Hematopoietic multipotent progenitor cell treated with erythropoietin and hydrocortisone succinate and interleukin-3 and kit ligand, for 6 days (in vitro differentiated cells): ENCODE data around the gene RBL1.
"Not testable (repeated sequence)": the region's sequence is repeated elsewhere in the genome, so short reads cannot be mapped to it uniquely, and the experiment has no call there.

Experiments
- DNase-seq: peaks from one replicate; pipeline ENCODE4 v3.0.0-alpha.2; 2015

RBL1 gene, protein sequence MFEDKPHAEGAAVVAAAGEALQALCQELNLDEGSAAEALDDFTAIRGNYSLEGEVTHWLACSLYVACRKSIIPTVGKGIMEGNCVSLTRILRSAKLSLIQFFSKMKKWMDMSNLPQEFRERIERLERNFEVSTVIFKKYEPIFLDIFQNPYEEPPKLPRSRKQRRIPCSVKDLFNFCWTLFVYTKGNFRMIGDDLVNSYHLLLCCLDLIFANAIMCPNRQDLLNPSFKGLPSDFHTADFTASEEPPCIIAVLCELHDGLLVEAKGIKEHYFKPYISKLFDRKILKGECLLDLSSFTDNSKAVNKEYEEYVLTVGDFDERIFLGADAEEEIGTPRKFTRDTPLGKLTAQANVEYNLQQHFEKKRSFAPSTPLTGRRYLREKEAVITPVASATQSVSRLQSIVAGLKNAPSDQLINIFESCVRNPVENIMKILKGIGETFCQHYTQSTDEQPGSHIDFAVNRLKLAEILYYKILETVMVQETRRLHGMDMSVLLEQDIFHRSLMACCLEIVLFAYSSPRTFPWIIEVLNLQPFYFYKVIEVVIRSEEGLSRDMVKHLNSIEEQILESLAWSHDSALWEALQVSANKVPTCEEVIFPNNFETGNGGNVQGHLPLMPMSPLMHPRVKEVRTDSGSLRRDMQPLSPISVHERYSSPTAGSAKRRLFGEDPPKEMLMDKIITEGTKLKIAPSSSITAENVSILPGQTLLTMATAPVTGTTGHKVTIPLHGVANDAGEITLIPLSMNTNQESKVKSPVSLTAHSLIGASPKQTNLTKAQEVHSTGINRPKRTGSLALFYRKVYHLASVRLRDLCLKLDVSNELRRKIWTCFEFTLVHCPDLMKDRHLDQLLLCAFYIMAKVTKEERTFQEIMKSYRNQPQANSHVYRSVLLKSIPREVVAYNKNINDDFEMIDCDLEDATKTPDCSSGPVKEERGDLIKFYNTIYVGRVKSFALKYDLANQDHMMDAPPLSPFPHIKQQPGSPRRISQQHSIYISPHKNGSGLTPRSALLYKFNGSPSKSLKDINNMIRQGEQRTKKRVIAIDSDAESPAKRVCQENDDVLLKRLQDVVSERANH

DNA sequence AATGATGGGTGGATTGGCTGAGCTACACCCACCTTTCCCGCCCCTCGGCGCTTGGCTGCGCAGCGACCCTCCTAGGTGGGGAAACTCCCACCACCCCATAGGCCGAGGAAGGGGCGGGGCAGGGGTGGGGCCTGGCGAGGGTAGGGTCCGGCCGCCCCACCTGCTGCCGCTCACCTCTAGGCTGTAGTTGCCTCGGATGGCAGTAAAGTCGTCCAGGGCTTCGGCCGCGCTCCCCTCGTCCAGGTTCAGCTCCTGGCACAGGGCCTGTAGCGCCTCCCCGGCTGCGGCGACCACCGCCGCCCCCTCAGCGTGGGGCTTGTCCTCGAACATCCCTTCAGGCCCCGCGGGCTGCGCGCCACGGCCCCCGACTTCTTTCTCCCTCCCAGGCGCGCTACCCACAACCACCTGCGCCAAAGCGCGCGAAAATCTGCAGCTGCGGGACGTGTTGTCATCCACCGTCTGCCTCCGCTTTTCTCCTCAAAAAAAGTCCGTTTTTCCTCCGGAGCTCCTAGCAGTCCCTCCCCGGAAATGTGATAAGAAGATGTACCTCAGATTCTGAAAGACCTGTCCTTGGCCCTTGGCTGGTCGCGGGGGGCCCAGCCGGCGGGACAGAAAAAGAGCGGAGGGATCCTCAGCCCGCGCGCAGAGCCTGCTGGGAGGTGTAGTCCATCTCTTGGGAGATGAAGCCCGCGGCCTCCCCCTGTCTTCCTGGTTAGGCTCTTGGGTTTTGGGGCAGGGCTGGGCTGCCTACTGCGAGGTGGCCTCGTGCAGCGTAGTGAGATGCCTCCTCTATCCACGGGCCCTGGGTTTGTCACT lies at the start of gene RBL1:
Gene RBL1, minus strand, starts transcription at position 399 of the 816 bp plus-strand sequence. Its CDS starts 69 bp downstream, at position 330.
- DNase-seq, result peak; percentile 94

DNA sequence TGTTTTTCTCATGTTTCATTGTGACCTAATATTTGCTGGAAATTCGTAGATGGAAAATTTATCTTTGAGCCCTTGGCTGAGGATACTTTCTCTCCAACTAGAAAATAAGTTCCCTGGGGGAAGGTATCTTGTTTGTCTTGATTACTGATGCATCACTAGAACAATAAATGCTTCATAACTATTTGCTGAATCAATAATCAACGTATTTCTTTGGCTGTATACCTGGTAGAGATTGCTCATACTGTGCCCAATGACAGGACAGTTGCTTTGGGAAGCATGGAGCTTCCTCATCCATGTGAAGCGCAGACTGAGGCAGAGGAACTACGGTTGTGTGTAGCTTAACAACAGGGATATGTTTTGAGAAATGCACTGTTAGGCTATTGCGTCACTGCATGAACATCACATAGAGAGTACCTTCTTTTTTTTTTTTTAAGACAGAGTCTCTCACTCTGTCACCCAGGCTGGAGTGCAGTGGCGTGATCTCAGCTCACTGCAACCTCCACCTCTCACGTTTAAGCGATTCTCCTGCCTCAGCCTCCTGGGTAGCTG lies 49.1 kb upstream of the RBL1 start:
- DNase-seq, result peak; percentile 21

DNA sequence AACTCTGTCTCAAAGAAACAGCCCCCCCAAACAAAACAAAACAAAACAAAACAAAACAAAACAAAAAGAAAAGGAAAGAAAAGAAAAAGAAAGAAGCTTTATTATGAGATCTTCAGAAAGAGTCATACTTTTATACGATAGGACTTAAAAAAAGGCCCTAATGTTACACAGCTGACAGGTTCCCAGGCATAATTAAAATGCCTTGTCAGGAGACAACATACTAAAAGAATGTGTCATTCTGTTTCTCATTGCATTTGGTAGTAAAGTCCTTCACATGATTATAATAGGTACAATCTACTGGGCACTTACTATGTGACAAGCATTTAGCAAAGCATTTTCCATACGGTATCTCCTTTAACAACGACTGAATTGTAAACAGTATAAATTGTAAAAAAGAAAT lies 46.9 kb upstream of the RBL1 start:
- DNase-seq, result no peak

DNA sequence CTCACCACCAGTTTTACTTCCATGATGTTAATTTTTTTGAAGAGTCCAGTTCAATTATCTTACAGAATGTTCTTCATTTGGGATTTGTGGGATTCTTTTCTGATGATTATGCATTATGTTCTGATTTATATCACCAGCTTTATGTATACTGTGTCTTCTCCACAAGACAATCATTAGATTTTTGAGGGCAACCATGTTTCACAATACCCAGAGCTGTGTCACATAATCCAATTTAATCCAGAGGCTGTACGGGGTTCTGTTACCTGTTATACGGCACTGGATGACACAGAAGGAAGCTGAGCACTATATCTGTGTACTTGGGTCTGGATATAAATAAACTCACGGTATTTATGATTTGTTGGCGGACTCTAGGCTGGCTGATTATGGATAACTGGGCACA lies 41.8 kb upstream of the RBL1 start:
- DNase-seq, result no peak

DNA sequence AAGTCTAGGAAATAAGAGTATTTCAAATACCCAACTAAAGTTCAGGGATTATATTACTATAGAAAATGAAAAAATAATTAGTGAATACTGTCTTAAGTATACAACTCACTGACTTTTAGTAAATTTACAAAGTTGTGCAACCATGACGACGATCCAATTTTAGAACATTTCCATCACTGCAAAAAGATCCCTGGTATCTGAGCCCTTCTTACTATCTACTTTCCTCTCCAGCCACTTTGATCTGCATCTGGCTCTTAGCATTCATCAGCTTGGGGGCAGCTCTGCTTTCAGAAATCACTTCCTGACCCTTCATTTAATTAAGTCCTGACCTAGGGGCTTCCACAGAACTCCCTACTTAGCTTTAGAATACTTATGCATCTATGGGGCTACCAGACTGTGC lies 38.2 kb upstream of the RBL1 start:
- DNase-seq, result no peak

DNA sequence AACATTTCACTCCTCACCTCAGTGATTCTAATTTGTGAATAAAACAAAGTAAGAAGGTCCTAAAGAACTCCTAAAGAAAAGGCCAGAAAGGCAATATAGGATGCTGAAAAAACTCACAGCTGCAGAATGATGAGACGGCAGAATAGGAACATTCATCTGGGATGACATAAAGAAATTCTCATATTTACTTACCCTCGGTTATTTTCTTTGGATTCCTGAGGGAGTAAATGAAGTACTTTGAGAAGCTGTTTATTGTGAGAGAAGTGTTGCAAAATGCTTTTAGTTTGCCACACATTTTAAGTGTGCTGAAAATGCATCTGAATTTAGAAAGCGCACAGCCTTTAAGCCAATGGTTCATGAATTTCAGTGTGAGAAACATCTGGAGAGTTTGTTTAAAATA lies 35.7 kb upstream of the RBL1 start:
- DNase-seq, result no peak

DNA sequence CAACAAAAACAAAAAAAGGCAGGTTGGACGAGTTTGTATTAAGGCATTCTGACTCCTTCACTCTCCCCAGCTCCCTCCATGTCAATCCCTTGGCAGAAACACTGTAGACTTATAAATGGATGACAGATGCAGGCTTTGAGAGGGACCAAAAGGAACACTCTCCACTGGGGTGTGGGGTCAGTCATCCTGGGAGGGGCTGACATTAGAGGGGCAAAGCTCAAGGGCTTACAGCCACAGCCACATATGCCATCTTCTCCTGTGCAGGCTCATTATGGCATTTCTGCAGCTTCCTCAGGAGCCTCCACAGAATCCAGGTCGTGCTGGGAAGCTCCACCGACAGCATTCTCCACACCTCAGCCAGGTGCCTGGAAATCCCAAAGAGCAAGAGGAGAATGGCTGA lies 33.0 kb upstream of the RBL1 start:
- DNase-seq, result no peak

DNA sequence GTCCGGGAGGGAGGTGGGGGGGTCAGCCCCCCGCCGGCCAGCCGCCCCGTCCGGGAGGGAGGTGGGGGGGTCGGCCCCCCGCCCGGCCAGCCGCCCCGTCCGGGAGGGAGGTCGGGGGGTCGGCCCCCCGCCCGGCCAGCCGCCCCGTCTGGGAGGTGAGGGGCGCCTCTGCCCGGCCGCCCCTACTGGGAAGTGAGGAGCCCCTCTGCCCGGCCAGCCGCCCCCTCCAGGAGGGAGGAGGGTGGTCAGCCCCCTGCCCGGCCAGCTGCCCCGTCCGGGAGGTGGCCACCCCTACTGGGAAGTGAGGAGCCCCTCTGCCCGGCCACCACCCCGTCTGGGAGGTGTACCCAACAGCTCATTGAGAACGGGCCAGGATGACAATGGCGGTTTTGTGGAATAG lies 30.5 kb upstream of the RBL1 start:
- not testable (repeated sequence) for DNase-seq

DNA sequence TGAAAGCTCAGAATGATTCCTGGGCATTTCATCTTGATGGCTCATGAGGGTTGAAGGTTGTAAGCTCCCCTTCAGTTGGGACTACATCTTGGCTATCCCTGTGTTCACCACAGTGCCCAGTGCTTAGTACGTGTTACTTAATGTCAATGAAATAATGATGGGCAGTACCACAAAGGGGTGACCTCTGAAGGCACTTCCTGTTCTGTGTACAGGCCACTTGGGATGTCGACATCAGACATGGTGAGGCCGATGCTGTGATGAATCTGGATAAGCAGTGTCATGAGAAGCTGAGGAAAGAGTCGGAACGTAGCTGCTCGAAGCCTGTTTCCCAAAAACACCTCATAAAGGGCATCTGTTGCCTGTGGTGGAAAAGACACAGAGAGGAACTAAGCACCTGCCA lies 27.6 kb upstream of the RBL1 start:
- peak; percentile 40 for DNase-seq

DNA sequence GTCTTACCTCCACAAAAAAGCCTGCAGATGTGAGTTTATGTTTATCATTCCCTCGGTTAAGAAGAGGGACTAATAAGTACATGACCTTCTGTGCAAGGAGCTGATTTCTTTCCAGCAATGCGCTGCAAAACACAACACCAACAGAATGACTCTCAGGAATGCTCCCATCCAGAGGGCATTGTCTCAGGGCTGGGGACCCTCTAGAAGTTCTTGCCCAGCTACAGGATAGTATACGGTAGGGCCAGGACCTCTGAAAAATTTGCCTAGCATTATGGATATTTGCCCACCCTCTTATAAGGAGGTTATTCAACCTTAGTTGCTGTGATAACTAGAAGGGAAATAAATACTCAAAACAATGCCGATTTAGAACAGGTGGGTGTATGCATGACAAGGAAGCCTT lies 24.7 kb upstream of the RBL1 start:
- DNase-seq, result no peak

DNA sequence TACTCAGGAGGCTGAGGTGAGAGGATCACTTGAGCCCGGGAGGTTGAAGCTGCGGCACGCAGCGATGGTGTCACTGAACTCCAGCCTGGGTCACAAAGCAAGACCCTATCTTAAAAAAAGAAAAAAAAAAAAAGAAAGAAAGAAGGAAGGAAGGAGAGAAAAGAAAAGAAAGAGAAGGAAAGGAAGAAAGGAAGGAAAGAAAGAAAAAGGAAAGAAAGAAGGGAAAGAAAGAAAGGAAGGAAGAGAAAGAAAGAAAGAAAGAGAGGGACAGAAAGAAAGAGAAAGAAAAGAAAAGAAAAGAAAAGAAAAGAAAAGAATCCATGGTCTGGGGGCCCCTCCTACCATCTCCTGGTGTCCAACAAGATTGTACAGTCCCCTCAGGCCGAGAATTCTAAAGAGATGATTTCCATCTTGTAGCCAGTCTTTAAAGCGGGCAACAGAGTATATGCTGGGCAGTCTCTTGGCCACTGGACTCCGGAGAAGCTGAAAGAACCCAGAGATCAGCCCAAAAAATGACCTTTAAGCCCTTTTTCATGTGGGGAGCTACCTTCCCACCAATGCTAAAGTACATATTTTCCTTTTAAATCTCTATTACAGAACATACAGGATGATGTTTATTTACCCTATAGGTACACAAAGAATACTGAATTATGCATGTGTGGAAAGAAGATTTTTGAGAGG lies 23.7 kb upstream of the RBL1 start:
- no peak for DNase-seq

DNA sequence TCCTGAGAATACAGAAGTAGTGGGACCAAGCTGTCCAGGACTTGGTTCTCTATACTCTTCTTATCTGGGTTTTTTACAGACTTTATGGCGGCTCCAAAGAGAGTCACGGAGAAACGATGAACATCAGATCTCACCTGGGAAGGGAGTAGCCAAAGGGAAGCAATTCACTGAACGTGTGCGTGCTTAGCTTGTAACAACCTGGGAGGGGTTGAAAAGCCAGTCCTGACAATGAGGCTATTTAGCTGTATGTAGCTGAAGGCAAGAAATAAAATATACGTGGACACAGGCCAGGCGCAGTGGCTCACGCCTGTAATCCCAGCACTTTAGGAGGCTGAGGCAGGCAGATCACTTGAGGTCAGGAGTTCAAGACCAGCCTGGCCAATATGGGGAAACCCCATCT lies 18.2 kb upstream of the RBL1 start:
- no peak for DNase-seq

DNA sequence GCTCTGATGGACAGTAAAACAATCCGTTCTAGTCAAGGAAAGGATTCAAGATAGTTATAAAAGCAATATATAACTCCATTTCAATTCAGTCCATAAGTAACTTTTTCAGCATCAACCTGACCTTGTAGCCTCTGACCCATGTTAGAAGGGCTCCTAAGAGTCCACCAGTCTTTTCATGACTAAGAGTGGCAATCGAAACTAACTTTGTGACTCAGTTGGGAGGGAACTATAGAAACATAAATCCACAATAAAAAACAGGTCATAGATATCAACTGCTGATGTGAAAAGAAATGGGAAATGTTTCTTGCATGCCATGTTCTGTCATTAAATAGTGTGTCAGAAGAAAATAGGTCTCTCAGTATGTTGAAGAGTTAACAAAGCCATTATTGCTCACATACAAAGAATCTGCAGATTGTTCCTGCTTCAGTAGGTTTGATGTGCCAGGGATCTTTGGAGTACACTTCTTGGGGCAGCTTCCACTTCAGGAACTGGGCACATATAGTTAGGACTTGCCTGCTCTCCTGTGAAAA lies 16.2 kb upstream of the RBL1 start:
- DNase-seq, result no peak

DNA sequence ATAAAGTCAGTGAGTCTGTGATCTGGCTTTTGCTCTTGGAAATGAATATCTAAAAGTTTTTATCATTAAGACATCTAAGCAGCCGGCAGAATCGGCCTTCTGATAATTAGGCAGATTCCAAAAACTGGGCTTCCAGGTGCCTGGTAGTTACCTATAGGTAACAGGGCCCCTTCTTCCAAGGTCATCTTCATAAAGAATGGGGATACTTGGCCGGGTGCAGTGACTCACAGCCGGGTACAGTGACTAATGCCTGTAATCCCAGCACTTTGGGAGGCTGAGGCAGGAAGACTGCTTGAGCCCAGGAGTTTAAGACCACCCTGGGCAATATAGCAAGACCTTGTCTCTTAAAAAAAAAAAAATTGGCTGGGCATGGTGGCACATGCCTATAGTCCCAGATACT lies 12.9 kb upstream of the RBL1 start:
- no peak for DNase-seq

DNA sequence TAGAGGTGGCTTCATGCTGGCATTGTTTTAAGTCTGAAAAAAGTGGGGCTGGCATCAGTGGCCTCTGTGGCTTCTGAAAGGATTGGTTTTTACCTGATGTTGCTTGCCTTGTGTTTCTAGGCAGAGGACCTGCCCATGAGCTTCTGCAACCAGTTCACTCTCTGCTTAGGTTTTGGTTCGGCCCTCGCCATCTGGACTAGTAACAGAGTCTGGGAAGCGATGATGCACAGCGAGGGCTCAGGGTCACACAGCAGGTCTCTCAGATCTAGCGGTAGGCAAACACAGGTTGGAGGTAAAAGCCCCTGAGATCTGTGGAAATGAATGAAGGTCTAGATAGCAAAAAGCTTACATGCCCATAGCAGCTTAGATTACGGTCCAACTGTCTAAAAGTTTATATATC lies 6.8 kb upstream of the RBL1 start:
- no peak for DNase-seq

DNA sequence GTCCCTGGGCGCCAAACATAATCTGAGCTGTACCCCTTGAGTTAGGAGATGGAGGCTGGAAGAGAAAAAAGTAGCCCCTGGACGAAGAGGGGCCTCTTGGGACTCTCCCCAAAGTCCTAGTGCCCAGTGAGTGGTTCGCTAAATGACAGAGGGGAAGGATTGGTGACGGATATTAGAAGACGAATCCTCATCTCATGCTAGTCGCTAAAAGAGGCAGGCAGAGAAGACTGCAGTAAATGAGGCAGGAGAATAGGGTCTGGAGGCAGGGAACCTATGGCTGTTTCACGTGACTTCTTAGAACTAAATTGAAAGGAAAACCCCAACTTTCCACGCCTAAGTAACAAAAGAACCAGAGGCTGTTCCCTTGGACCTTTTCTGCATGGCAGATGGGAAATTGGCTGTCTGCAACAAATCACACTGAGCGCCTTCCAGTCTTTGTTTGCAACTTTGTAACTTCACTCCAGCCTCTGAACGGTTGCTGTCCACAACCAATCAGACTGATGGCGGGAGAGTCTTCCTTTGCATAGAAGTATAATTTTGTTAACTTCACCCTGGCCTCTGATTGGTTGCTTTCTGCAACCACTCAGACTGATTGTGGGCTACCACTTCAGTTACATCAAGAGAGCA lies 731 bp upstream of the RBL1 start:
- peak; percentile 33 for DNase-seq

DNA sequence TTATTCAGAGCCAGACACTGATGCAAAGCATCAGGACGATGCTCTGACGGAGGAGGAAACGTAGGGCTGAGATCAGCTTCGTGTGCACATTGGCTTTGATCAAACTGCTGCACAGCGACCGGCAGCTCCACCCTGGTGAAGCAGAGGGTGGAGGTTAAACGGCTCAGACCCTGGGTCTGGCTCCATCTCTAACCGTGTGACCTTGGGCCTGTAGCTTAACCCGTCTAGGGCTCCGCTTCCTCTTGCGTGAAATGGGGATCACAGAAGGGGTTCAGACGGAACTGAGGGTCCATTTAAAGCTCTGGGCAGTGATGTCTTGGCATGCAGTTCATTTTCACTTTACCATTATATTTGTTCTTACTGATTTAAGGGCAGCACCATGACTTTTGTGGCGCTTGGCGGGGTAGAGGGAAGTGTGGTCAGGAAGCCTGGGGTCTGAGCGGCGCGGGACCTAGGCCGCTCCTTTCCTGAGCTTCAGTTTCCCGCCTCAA lies 644 bp downstream of the RBL1 start:
- DNase-seq, result peak; percentile 71

DNA sequence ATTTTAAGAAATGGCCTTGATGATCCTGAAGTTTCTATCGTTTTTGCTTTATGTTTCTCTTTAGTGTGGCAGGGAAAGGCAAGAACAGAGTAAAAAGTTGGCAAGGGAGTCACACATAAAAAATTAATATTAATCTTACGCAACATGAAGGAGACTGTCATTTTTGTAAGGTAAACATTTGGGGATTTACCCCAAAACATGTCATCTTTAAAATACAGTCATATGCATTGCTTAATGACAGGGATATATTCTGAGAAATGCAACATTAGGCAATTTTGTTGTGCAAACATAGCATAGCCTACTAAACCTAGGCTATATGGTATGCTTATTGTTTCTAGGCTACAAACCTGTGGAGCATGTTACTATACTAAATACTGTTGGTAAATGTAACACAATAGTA lies 5.4 kb downstream of the RBL1 start:
- DNase-seq, result no peak

DNA sequence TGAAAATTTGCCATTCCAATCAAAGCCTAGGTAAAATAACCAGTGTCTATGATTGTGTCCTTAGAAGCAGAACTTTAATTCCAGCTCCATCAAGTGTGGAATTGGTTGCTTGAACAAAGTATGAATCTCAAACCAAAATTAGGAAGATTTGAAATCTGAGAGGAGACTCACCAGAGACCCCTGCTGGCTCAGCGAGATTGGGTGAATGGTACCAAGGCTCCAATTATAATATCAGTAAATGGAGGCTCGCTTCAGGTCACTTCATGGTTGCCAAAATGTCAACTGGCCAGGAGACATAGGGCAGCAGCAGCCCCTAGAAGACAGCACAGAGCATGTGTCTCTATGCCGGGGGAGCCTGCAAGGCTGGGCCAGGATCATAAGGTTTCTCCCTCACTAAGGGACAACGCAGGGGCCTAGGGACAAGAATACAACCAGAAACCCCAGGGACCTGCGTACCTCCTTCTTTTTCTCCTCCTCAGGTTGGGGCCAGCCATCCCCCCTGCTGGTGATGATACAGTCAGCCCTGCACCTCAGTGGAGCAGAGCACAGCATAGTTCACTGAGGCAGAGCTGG lies 14.0 kb downstream of the RBL1 start:
- DNase-seq, result peak; percentile 38

DNA sequence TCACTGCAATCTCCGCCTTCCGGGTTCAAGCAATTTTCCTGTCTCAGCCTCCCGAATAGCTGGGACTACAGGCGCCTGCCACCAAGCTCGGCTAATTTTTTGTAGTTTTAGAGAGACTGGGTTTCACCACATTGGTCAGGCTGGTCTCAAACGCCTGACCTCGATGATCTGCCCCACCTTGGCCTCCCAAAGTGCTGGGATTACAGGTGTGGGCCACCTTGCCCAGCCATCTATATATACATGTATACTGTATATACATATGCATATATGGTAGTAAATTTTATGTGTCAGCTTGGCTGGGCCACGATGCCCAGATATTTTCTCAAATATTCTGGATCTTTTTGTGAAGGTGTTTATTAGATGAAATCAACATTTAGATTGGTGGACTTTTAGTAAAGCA lies 18.8 kb downstream of the RBL1 start:
- DNase-seq, result no peak
